ENCODE data around the gene ZBTB5. TPM values are rescaled to one million over a fixed set of nuclear protein-coding genes. Genes with fewer than 3 reads are reported as not detected.

The ZBTB5 gene
- total RNA-seq, 1 donor from 2014 or later = 11.3 TPM

GRCh38 chr9:37507566-37508134 is 42.4 kb upstream of the ZBTB5 start:
- TF ChIP-seq CTCF (IDR thresholded peaks at IDR 0.05; ENCODE audit: insufficient read depth, low read depth, low read length) (no peak), EZH2 (IDR thresholded peaks at IDR 0.05; ENCODE audit: insufficient read depth, low read length) (no peak)
- Mint-ChIP-seq H3K36me3 (ENCODE audit: low read depth, unreplicated experiment) (peaks cover 28% of the 10 kb centered on the region), H3K27me3 (ENCODE audit: low read depth, unreplicated experiment) (no peaks in the 10 kb centered on the region), H3K27ac (ENCODE audit: unreplicated experiment) (no peak overlapping the region), H3K9me3 (ENCODE audit: unreplicated experiment) (peaks cover 1% of the 10 kb centered on the region), H3K4me3 (ENCODE audit: unreplicated experiment) (no peak overlapping the region), H3K4me1 (ENCODE audit: low read depth, unreplicated experiment) (peaks cover 6% of the 10 kb centered on the region)
- Histone ChIP-seq H3K4me2 (ENCODE audit: low read length) (no peak overlapping the region), H3K4me3 (ENCODE audit: insufficient read depth, low read depth, low read length) (no peak overlapping the region), H3K27ac (ENCODE audit: low read depth, low read length) (no peak overlapping the region), H3K4me1 (ENCODE audit: insufficient read depth, low read length) (peaks cover 7% of the 10 kb centered on the region), H4K20me1 (ENCODE audit: insufficient read depth, low read length) (peaks cover 33% of the 10 kb centered on the region), H3K79me2 (ENCODE audit: insufficient read depth, low read length) (peaks cover 3% of the 10 kb centered on the region), H2AFZ (ENCODE audit: low read depth, low read length) (no peak overlapping the region), H3K36me3 (ENCODE audit: insufficient read depth, low read length) (peaks cover 29% of the 10 kb centered on the region), H3K9ac (ENCODE audit: low read length) (no peak overlapping the region), H3K27me3 (ENCODE audit: insufficient read depth, low read length) (no peaks in the 10 kb centered on the region), H3K9me3 (ENCODE audit: insufficient read depth, low read depth, low read length) (no peaks in the 10 kb centered on the region)
- FAIRE-seq = no peak
- no peak for DNase-seq (ENCODE audit: low read depth)

- FAIRE-seq (no peak), DNase-seq (ENCODE audit: low read depth) (no peak)
- Mint-ChIP-seq H3K9me3 (ENCODE audit: unreplicated experiment) (peaks cover 1% of the 10 kb centered on the region), H3K27ac (ENCODE audit: unreplicated experiment) (no peak overlapping the region), H3K4me1 (ENCODE audit: low read depth, unreplicated experiment) (peaks cover 6% of the 10 kb centered on the region), H3K36me3 (ENCODE audit: low read depth, unreplicated experiment) (peaks cover 39% of the 10 kb centered on the region), H3K4me3 (ENCODE audit: unreplicated experiment) (no peak overlapping the region), H3K27me3 (ENCODE audit: low read depth, unreplicated experiment) (no peaks in the 10 kb centered on the region)
- Histone ChIP-seq H2AFZ (ENCODE audit: low read depth, low read length) (no peak overlapping the region), H3K27ac (ENCODE audit: low read depth, low read length) (no peak overlapping the region), H3K9me3 (ENCODE audit: insufficient read depth, low read depth, low read length) (no peaks in the 10 kb centered on the region), H3K9ac (ENCODE audit: low read length) (no peak overlapping the region), H3K4me1 (ENCODE audit: insufficient read depth, low read length) (peaks cover 7% of the 10 kb centered on the region), H4K20me1 (ENCODE audit: insufficient read depth, low read length) (peaks cover 51% of the 10 kb centered on the region), H3K36me3 (ENCODE audit: insufficient read depth, low read length) (peaks cover 48% of the 10 kb centered on the region), H3K79me2 (ENCODE audit: insufficient read depth, low read length) (peaks cover 6% of the 10 kb centered on the region), H3K4me3 (ENCODE audit: insufficient read depth, low read depth, low read length) (no peak overlapping the region), H3K27me3 (ENCODE audit: insufficient read depth, low read length) (no peaks in the 10 kb centered on the region), H3K4me2 (ENCODE audit: low read length) (no peak overlapping the region)
- TF ChIP-seq EZH2 (IDR thresholded peaks at IDR 0.05; ENCODE audit: insufficient read depth, low read length) (no peak), CTCF (IDR thresholded peaks at IDR 0.05; ENCODE audit: insufficient read depth, low read depth, low read length) (no peak)
Observed at GRCh38 chr9:37504605-37505004, 39.4 kb upstream of the ZBTB5 start.

GRCh38 chr9:37503736-37504135 is 38.5 kb upstream of the ZBTB5 start:
- Histone ChIP-seq H3K27me3 (ENCODE audit: insufficient read depth, low read length) (no peaks in the 10 kb centered on the region), H3K4me3 (ENCODE audit: insufficient read depth, low read depth, low read length) (no peak overlapping the region), H3K4me2 (ENCODE audit: low read length) (no peak overlapping the region), H3K4me1 (ENCODE audit: insufficient read depth, low read length) (peaks cover 7% of the 10 kb centered on the region), H3K79me2 (ENCODE audit: insufficient read depth, low read length) (peaks cover 13% of the 10 kb centered on the region), H4K20me1 (ENCODE audit: insufficient read depth, low read length) (peaks cover 55% of the 10 kb centered on the region), H3K27ac (ENCODE audit: low read depth, low read length) (no peak overlapping the region), H3K9ac (ENCODE audit: low read length) (no peak overlapping the region), H3K36me3 (ENCODE audit: insufficient read depth, low read length) (peaks cover 52% of the 10 kb centered on the region), H3K9me3 (ENCODE audit: insufficient read depth, low read depth, low read length) (no peaks in the 10 kb centered on the region), H2AFZ (ENCODE audit: low read depth, low read length) (no peak overlapping the region)
- H3K27ac Mint-ChIP-seq (ENCODE audit: unreplicated experiment) = peak overlapping the region; percentile 77
- FAIRE-seq (no peak), DNase-seq (ENCODE audit: low read depth) (peak; percentile 3)
- peak overlapping the region; percentile 69 for H3K4me3 Mint-ChIP-seq (ENCODE audit: unreplicated experiment)
- peaks cover 3% of the 10 kb centered on the region for H3K9me3 Mint-ChIP-seq (ENCODE audit: unreplicated experiment)
- peaks cover 6% of the 10 kb centered on the region for H3K4me1 Mint-ChIP-seq (ENCODE audit: low read depth, unreplicated experiment)
- TF ChIP-seq CTCF (IDR thresholded peaks at IDR 0.05; ENCODE audit: insufficient read depth, low read depth, low read length) = no peak
- peaks cover 41% of the 10 kb centered on the region for H3K36me3 Mint-ChIP-seq (ENCODE audit: low read depth, unreplicated experiment)
- no peaks in the 10 kb centered on the region for H3K27me3 Mint-ChIP-seq (ENCODE audit: low read depth, unreplicated experiment)

Data from astrocyte (in vitro differentiated cells and primary cell).